ENCODE data around the gene CAV1. TPM values are rescaled to one million over a fixed set of nuclear protein-coding genes. Genes with fewer than 3 reads are reported as not detected.

The CAV1 gene
- total and polyA plus RNA-seq, 2 of the 4 experiments (the other 2 are of a cell fraction): 1,592 to 1,808 TPM

DNA sequence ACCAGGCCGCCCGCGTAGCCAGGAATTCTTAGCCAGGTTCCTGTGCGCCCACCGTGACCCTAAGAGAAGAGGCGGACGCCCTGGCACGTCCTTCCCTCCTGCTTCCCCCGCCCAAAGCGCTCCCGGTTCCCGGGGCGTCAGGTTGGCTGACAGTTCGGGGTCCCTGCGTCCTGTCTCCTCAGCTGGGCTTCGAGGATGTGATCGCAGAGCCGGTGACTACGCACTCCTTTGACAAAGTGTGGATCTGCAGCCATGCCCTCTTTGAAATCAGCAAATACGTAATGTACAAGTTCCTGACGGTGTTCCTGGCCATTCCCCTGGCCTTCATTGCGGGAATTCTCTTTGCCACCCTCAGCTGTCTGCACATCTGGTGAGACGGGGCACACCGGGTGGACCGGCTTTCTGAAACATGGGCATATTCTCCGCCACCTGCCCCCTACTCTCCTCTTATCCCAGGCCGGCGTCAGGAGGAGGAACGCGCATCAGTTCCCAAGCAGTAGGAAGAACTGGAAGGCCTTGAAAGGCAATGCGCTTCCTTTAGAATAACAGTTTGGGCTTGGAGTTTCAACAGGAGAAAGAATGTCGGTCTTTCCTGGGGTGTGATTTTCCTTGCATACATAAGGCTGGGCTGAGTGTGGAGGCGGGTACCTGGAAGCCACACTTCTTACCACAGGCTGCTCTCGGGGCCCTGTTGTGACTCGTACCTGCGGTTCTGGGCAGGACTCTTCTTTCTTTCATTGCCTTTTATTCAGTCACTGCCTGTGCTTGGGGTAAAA, 24.6 kb upstream of the CAV1 start:
- intact Hi-C loops (cut with micrococcal nuclease): loop anchor here (1.0 to 5.0 kb wide), 4 partner anchors 27 to 242 kb away; no protein-coding TSS in a partner anchor

More for the DNA sequence above, 24.6 kb upstream of the CAV1 start:
- H4K8ac ChIP-seq (ENCODE audit: low read depth in 2 of 2, low read length in 2 of 2): peak overlapping the region; percentile 84 to 93
- whole genome bisulfite sequencing, 2 experiments (ENCODE audit: extremely low coverage in 2 of 2, insufficient read length in 1 of 2): 1% methylated on average over 19 of the region's 36 CpGs; no CpG with 5 or more reads in 1 of the 2 experiments
- peak overlapping the region; percentile 95 for H2AK9ac ChIP-seq (replicated peaks; ENCODE audit: low read depth, low read length, poor library complexity)
- H3K14ac ChIP-seq (replicated peaks; ENCODE audit: low read depth, low read length): peak overlapping the region; percentile 97
- H3K18ac ChIP-seq (ENCODE audit: low read depth, low read length): peak overlapping the region; percentile 96
- peak overlapping the region; percentile 88 for H3K4me3 ChIP-seq (ENCODE audit: insufficient read depth, low read depth, low read length)
- BruUV-seq (replicated peaks): TSS peak; percentile 69
- H4K5ac ChIP-seq (ENCODE audit: low read depth, low read length): peak overlapping the region; percentile 92
- H3K23ac ChIP-seq (ENCODE audit: low read depth, low read length): peak overlapping the region; percentile 99
- peak overlapping the region; percentile 94 for H3K27ac ChIP-seq (ENCODE audit: insufficient read depth, low read length)
- ATAC-seq (ENCODE audit: low read depth) (peak; percentile 2), DNase-seq (peak; percentile 50)
- peak overlapping the region; percentile 97 for H3K56ac ChIP-seq (ENCODE audit: extremely low read depth, insufficient read depth, low read length)
- H2BK15ac ChIP-seq (ENCODE audit: low read depth, low read length): peak overlapping the region; percentile 81; the same call in 2 of the 3 replicates
- peak overlapping the region; percentile 82 for H2BK120ac ChIP-seq (ENCODE audit: low read depth, low read length)
- H2AK5ac ChIP-seq (ENCODE audit: low read depth, low read length): peak overlapping the region; percentile 95
- H4K91ac ChIP-seq (ENCODE audit: insufficient read depth, low read depth, low read length): peak overlapping the region; percentile 96
- H3K9ac ChIP-seq (ENCODE audit: low read depth, low read length): peak overlapping the region; percentile 96
- H2BK20ac ChIP-seq (ENCODE audit: low read depth, low read length): peak overlapping the region; percentile 60
- H3K4ac ChIP-seq (ENCODE audit: low read depth, low read length): peak overlapping the region; percentile 98
- peaks cover 2% of the 10 kb centered on the region for H3K36me3 ChIP-seq (ENCODE audit: control insufficient read depth, insufficient read depth, low read length)
- peak overlapping the region; percentile 95 for H2AFZ ChIP-seq (replicated peaks; ENCODE audit: low read length, poor library complexity)
- H3K9me3 ChIP-seq (ENCODE audit: control insufficient read depth, insufficient read depth, low read length): no peaks in the 10 kb centered on the region
- TF ChIP-seq RAD21 (IDR thresholded peaks at IDR 0.05; ENCODE audit: low read length) (no peak), RCOR1 (IDR thresholded peaks at IDR 0.05; ENCODE audit: insufficient replicate concordance, low read length) (no peak), MAZ (IDR thresholded peaks at IDR 0.05; ENCODE audit: borderline replicate concordance, low read depth, low read length) (no peak), NFE2L2 (IDR thresholded peaks at IDR 0.05; ENCODE audit: low read depth, low read length) (no peak), CEBPB (IDR thresholded peaks at IDR 0.05; ENCODE audit: low read depth, low read length) (no peak), MAFK (IDR thresholded peaks at IDR 0.05; ENCODE audit: low read depth, low read length) (no peak), CHD1 (IDR thresholded peaks at IDR 0.05; ENCODE audit: low read depth, low read length) (no peak), MXI1 (IDR thresholded peaks at IDR 0.05; ENCODE audit: borderline replicate concordance, low read depth, low read length) (no peak)
- peaks cover 8% of the 10 kb centered on the region for H3K9me1 ChIP-seq (ENCODE audit: insufficient read depth, low read length)
- POLR2A ChIA-PET (ENCODE audit: unreplicated experiment): interaction anchor here (0.6 to 1.0 kb wide), 3 partner anchors 26 to 36 kb away, joined by 3 to 5 read pairs (median 3); no protein-coding TSS in a partner anchor
- no peaks in the 10 kb centered on the region for H3K27me3 ChIP-seq (ENCODE audit: control insufficient read depth, insufficient read depth, low read length)
- dilution Hi-C loops (cut with HindIII; ENCODE audit: low sequenced_read_pairs, unreplicated experiment): loop anchor here (25.0 kb wide), 1 partner anchor 238 kb away; no protein-coding TSS in a partner anchor
- H3K4me1 ChIP-seq (ENCODE audit: control insufficient read depth, insufficient read depth, low read length): peaks cover 13% of the 10 kb centered on the region
- no peaks in the 10 kb centered on the region; the same call in 1 of the 2 replicates for H4K20me1 ChIP-seq (ENCODE audit: insufficient read depth, low read length)
- peak overlapping the region; percentile 96 for H3K4me2 ChIP-seq (ENCODE audit: low read depth, low read length)
- H2BK5ac ChIP-seq (ENCODE audit: low read depth, low read length, poor library complexity, severe bottlenecking): peak overlapping the region; percentile 94
- in situ Hi-C loops (cut with MboI; ENCODE audit: low sequenced_read_pairs): no loop called here
- CTCF ChIA-PET: no interaction called here
- H3K79me1 ChIP-seq (ENCODE audit: low read depth in 1 of 2, low read length in 2 of 2): peaks cover 9 to 38% of the 10 kb centered on the region in 2 experiments
